GM11168 (cell line): ENCODE data around the gene KAT7.

ENCODE experiments used
- in situ Hi-C: fragments of 300-500 bp; cut with MboI; formaldehyde crosslinking; loops from one replicate; pipeline ENCODE4 v1.12.0; 2022; ENCODE audit warnings: low sequenced_read_pairs; ENCODE audit not compliant: unreplicated experiment

KAT7 gene

GRCh38 chr17:49861150-49861884 is 72.8 kb downstream of the KAT7 start:
- in situ Hi-C loops = loop anchor here (5.0 kb wide), 1 partner anchor 116 kb away; no protein-coding TSS in a partner anchor

- in situ Hi-C loops = loop anchor here (5.0 kb wide), 1 partner anchor 114 kb away; no protein-coding TSS in a partner anchor
Measured at GRCh38 chr17:49862781-49863331, 74.4 kb downstream of the KAT7 start.

- in situ Hi-C loops = no loop called here
Measured at GRCh38 chr17:49866019-49866380, 77.5 kb downstream of the KAT7 start.

GRCh38 chr17:49866882-49867413 is 78.5 kb downstream of the KAT7 start:
- in situ Hi-C loops = no loop called here

- in situ Hi-C loops = no loop called here
Measured at GRCh38 chr17:49869038-49869374, 80.5 kb downstream of the KAT7 start.

- in situ Hi-C loops = no loop called here
Measured at GRCh38 chr17:49870298-49870697, 81.8 kb downstream of the KAT7 start.

GRCh38 chr17:49871211-49871610 is 82.7 kb downstream of the KAT7 start:
- in situ Hi-C loops = no loop called here

GRCh38 chr17:49872754-49873377 is 84.4 kb downstream of the KAT7 start:
- in situ Hi-C loops = no loop called here

GRCh38 chr17:49873466-49873865 is 85.0 kb downstream of the KAT7 start:
- in situ Hi-C loops = no loop called here

GRCh38 chr17:49873926-49874325 is 85.4 kb downstream of the KAT7 start:
- in situ Hi-C loops = no loop called here

- in situ Hi-C loops = no loop called here
Measured at GRCh38 chr17:49874911-49875310, 86.4 kb downstream of the KAT7 start.

GRCh38 chr17:49875685-49876084 is 87.2 kb downstream of the KAT7 start:
- in situ Hi-C loops = no loop called here

GRCh38 chr17:49878931-49879904 is 90.7 kb downstream of the KAT7 start:
- in situ Hi-C loops = no loop called here

GRCh38 chr17:49880291-49881053 is 92.0 kb downstream of the KAT7 start:
- in situ Hi-C loops = no loop called here

GRCh38 chr17:49881054-49881402 is 92.5 kb downstream of the KAT7 start:
- in situ Hi-C loops = no loop called here

- in situ Hi-C loops = no loop called here
Measured at GRCh38 chr17:49882434-49882833, 94.0 kb downstream of the KAT7 start.
